Activated T-helper 1 cell treated with anti-CD3 and anti-CD28 coated beads, Interleukin-2, amount 50 U/mL, for 16 hours (primary cell): Measurements from ENCODE around the gene LINGO3.

Experiments
- DNase-seq, 2 donors: peaks; one replicate each; pipeline ENCODE4 v3.0.0-alpha.2; 2020; ENCODE audit warnings: low read depth in 1 of 2, low spot score in 1 of 2

The LINGO3 gene

DNA sequence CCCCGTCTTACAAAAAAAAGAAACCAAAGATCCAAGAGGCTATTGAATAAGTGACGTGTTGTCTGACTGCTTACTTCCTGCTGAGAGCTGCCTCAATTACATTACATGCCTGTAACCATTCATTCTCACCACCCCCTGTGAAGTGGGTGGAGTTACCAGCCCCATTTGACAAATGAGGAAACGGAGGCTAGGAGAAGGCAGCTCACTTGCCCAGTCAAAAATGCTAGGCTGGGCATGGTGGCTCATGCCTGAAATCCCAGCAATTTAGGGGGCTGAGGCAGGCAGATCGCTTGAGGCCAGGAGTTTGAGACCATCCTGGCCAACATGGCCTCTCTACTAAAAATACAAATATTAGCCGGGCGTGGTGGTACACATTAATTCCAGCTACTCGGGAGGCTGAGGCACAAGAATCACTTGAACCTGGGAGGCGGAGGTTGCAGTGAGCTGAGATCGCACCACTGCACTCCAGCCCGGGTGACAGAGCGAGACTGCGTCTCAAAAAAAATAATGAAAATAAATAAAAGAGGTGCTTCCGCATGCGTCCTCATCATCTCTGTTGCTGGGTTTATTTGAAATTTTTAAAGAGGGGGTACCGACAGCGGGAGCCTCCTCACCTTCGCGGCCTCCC lies 19.9 kb upstream of the LINGO3 start:
- DNase-seq: peak in 1 of 2 donors; percentile 32

DNA sequence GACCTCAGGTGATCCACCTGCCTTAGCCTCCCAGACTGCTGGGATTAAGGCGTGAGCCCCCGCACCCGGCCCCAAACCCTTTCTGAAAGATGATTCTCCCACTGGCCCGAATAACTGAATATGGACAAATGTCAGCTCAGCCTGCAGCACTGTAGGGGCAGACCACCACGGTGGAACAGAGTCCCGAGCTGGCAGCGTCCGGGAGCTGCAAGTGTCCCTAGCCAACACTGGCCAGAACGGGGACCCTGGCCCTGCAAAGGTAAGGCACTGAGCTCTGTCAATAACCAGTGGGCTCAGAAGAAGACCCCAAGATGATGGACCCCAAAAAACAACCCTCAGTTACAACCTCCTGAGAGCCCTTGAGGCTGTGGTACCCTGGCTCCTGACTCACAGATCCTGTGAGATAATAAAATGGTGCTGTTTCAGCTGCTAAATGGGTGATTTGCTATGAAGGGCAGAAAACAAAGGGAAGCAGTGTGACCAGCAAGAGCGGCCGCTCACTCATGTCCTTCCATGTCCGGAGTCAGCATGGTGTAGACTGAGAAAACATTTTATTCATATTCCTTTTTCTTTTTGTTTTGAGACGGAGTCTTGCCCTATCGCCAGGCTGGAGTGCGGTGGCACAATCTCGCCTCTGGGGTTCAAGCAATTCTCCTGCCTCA lies 18.9 kb upstream of the LINGO3 start:
- DNase-seq: no peak

DNA sequence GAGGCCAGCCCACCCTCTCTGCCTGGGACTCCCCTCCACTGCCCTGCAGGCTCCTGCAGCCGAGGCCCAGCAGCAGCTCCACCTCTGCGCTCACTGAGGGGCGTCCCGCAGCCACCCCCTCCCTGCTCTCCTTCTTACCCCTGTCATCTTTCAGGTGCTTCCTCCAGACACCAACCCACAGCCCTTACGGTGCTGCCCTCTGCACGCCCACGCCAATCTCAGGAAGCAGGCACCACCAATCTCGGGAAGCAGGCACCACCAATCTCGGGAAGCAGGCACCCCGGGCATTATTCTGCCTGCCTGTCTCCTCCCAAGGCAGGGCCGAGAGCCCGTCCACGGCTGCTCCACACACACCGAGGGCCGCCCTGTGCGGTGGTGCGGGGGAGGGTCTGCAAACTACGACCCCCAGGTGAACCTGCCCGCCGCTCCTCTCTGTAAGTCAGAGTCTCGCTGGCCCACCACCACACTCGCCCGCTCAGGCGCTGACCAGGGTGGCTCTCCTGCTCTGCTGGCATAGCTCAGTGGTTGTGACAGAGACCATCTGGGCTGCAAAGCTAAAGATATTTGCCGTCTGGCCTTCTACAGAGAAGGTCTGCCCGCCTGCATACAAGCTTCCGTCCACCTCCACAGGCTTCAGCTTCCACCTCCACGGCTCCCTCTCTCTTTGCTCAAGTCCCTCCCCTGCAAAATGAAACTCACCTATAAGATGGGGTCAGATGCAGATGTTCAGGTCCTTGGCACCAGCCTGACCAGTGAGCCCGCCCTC lies 17.5 kb upstream of the LINGO3 start:
- DNase-seq: no peak

DNA sequence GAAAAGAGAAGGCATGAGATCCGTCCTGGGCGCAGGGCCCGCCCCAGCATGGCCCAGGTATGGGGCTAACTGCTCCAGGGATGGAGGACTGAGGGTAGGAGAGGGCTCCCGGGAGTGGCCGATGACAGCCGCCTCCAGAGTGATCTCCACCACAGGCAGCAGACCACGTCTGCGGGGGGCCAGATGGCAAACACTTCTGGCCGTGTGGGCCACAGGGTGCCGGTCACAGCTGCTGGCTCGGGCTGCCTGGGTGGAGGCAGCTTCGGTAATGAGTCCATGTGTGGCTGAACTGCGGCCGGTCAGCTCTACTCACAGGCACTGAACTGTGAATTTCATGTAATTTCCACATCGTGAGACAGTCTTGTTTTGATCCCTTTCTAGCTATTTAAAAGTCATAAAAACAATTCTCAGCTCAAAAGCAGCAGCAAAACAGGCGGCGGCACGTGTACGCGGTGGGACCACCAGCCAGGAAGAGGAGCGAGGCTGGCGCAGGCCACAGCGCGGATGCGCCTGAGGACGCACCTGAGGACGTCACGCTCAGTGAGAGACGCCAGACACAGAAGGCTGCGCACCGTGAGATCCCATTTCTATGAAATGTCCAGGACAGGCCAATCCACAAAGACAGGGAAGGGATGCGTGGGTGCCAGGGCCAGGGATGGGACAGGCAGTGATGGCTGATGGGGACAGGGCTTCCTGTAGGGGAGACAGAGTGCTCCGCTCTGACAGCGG lies 16.4 kb upstream of the LINGO3 start:
- no peak for DNase-seq

- no peak for DNase-seq
These were observed 15.8 kb upstream of the LINGO3 start for GRCh38 chr19:2323707-2324106.

- DNase-seq: no peak
These were observed 13.8 kb upstream of the LINGO3 start for GRCh38 chr19:2321565-2322283.

DNA sequence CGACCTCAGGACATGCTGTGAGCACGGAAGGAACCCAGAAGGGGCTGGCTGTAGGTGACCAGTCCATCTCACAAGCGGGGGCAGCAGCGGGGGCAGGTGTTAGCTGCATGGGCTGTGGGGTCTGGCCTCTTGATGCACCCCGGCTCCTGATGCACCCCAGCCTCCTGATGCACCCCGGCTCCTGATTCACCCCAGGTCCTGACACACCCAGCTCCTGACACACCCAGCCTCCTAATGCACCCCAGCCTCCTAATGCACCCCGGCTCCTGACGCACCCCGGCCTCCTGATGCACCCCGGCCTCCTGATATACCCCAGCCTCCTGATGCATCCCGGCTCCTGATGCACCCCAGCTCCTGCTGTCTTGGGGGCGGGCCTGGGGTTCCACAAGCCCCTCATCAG lies 13.0 kb upstream of the LINGO3 start:
- DNase-seq: no peak

- DNase-seq: no peak
These were observed 12.1 kb upstream of the LINGO3 start for GRCh38 chr19:2320049-2320448.

DNA sequence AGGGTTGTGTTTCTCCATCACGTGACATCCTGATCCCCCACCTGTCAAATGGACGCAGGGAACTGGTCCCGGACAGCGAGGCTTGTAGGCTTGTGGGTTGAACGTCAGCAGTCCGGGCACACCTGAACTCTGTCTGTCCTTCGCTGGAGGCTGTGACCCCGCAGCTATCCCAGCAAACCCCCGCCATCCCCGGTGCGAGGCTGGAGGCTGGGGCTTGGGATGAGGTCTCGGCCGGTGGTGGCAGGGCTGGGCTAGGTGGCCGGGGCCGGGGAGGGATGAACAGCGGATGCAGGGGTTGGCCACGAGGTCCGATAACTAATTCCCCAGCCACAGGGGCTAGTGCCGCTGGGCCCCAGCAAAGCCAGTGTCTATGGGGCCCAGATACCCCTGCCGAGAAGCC lies 11.6 kb upstream of the LINGO3 start:
- DNase-seq: no peak

DNA sequence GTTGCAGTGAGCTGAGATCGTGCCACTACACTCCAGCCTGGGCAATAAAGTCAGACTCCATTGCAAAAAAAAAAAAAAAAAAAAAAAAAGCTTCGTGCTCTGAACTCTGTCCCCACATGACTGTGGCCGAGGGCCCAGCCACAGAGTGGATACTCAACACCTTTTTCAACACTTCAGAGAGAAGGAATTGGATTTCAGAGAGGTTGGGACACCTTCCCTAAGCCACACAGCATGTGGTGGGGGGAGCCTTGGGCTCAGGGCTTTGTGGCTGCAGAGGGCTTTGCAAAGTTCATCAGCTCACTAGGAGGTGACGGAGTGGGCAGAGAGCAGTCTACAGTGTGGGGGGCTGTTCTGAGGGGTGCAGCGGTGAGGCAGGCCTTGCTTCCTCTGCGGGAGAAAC lies 11.0 kb upstream of the LINGO3 start:
- DNase-seq: no peak

DNA sequence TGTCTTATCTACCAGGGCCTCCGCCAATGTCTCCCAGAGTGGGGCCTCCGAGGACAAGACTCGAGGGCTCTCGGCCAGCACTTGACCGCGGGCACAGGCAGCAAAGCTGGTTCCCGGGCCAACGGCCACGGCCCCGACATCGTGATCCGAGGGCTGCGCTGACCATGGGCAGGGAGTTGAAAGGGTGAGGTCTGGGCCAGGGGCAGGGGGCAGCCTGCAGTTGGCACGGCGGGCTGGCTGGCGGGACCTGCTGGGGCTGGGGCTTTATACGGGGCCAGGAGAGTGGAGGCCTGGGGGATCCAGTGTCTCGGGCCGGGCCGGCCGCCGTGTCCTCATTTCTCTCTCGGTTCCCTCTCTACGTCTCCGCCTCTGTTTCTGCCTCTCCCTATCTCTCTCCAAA lies 9.8 kb upstream of the LINGO3 start:
- no peak for DNase-seq

DNA sequence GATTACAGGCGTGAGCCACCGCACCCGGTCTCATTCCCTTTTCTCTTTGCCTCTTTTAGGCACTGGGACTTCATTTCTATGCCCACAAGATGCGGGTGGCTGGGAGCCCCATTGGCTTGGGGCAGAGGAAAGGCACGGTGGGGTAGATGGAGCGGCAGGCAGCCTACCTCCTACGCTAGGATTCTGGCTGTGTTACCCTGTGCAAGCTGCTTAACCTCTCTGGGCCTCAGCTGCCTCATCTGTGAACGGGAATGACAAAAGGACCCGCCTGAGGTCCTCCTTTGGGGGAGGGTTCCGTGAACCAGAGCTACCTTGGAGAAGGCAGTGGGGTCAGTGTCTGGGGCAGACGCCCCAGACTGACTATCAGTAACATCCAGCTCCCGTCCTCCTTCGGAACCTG lies 9.3 kb upstream of the LINGO3 start:
- no peak for DNase-seq

DNA sequence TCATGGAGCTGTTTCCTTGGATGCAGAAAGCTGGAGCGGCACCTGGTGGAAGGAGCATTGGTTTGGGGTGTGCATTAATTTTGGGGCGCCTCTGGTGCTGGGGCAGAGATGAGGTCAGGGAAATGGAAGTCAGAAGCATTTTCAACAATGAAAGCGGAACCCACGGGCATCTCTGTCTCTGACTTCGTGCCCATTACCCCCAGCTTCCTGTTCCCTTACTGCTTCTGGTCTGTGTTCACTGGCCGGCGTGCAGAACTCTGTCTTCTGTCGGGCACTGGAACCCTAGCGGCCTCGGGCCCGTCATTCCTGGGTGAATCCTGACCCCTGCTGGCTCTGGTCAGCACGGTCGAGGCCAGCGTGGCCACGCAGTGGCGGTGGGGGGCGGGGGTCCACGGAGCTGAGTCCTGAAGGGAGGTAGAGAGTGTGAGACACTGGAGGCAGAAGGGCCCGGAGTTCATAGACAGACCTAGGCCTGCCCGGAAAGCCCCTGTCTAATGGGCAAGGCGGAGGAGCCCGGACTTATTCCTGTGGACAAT lies 7.9 kb upstream of the LINGO3 start:
- DNase-seq: no peak

DNA sequence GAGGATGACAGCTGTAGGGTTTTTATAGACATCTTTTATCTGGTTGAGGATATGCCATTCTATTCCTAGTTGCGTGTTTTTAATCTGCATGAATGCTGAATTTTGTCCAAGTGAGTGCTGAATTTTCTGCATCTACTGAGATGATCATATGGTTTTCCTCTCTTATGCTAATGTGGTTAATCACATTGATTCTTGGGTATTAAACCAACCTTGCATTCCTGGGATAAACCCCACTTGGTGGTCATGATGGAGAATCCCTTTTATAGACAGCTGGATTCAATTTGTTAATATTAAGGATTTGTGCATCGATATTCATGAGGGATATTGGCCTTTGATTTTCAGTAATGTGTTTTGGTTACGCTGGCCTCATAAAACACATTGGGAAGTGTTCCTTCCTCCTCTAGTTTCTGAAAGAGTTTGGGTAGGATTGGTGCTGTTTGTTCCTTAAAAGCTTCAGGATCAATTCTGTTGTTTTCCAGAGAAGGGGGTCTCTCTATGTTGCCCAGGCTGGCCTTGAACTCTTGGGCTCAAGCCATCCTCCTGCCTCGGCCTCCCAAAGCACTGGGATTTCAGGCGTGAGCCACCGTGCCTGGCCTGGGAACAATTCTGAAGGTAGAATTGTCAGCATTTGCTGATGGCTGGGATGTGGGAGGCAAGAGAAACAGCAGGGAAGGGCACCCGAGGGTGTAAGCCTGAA lies 7.3 kb upstream of the LINGO3 start:
- DNase-seq: no peak

DNA sequence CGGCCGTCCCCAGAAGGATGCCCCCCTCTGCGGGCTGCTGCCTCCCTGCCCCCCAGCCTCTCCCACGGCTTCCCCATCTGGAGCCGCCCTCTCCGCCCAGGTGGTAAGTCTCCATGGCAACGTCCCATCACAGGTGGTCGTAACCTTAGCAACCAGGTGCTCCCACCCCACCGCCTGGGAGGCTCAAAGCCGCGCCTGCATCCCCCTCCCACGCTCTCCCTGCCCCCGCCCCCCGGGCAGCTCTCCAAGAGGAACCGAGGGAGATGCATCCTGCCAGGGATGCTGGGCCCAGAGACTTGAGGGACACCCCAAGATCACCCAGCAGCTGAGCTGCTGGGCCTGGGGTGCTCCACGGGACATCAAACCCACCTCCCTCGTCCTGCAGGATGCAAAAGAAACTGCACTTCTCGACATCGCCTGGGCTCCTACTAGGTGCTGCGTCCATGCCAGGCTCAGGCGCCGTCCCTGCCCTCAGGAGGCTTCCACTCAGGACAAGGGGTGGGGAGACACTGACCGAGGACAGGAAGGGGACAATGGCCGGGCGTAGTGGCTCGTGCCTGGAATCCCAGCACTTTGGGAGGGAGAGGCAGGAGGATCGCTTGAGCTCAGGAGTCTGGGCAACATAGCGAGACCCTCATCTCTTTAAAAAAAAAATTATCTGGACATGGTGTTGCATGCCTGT lies 5.0 kb upstream of the LINGO3 start:
- DNase-seq: no peak

DNA sequence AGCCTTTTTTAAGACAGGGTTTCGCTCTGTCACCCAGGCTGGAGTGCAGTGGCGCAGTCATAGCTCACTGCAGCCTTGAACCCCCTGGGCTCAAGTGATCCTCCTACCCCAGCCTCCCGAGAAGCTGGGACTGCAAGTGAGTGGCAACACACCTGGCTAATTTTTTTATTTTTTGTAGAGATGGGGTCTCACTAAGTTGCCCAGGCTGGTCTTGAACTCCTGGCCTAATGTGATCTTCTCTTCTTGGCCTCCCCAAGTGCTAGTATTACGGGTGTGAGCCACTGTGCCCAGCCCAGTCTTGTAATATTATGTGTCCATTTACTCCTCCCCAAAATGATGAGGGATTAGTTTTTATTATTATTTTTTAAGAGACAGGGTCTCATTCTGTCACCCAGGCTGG lies 3.1 kb upstream of the LINGO3 start:
- DNase-seq: no peak

DNA sequence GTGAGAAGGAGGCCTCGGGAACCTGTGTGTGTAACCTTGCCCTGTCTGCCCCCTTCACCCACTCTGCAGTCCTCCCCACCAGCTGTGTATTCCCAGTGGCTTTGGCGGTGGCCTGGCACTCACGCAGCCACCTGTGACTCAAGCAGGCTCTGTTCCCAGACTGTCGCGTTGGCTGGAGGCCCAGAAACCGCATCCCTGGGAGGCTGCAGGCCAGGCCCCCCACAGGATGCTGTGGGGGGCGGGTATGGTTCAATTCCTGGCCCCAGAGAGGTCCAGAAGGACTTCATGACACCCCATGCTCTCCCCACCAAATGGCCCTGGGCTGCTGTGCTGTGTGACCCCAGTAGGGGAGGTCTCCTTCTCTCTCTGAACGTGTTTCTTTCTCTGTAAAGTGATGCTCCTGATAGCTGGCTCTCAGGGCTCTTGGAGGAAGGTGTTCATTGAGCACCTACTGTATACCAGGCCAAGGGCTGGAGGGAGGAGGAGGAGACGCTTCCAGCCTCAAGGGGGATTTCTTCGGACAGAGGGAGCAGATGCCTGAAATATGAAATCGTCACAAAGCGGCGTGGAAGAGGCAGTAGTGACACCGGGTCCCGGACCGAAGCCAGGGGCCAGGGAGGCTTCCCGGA lies 1.9 kb upstream of the LINGO3 start:
- no peak for DNase-seq

DNA sequence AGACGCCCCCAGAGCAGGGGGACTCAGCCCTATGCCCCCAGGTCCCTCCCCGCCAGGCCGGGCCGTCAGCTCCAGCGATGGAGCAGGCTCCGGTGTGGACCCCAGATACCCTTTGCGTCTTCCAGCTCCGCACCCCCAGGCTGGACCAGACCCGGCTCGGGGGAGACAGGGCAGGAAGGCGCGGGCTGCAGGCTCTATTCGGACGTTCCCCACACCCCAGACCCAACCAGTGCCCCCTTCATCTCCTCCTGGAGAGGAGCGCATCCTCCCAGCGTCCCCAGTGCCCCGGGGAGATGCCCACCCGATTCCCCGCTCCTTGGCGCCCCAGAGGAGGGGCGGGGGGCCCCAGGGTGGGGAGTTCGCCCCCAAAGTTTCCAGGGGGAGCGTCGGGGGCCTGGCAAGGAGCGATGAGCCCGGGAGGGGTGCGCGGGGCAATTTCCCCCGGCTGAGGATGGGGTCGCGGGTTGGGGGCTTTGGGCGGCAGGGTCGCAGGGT lies 389 bp downstream of the LINGO3 start:
- DNase-seq: no peak

DNA sequence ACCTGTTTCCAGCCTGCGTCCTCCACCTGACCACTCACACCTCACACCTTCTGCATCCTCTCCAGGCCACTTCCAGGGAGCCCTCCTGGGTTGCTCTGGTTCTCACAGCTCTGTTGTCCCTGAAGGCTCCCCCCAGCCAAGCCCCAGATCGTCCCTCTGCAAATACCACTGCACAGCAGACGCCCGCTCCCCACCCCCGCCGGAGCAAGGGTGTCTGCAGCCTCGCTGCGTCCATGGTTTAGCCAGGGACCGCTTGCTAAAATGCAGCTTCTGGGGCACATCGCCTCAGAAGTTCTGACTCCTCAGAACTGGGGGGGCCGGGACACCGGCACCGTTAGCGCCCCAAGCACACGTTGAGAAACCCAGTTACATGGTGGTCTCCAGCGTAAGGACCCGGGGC lies 983 bp downstream of the LINGO3 start:
- no peak for DNase-seq
